Stimulated activated CD8-positive, alpha-beta memory T cell treated with anti-CD3 and anti-CD28 coated beads, Interleukin-15, amount 100 ng/mL, for 48 hours (primary cell): Measurements from ENCODE around the gene ZNF189.
"Not testable (repeated sequence)": the region's sequence is repeated elsewhere in the genome, so short reads cannot be mapped to it uniquely, and the experiment has no call there.

Source experiments
- DNase-seq, 2 donors: peaks; one replicate each; pipeline ENCODE4 v3.0.0-alpha.2; 2020; ENCODE audit warnings: low read depth in 2 of 2

ZNF189 gene

DNA sequence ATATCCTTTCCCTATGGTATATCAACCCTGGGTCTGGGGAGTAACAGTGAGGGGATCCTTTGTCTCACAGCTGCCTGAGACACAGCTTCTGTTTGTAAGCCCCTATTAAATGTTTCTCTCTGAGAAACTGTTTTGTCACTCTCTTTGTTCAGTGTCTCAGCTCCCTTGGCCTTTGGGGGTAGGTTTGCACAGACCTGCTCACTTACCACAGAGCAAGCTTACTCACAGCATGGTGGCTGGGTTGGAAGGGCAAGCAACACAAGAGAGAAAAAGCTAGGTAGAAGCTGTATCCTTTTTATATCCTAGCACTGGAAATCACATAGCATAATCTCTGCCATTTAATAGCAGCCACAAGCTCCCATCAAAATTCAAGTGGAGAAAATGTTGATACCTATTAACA is 18.4 kb upstream of the ZNF189 start:
- DNase-seq: no peak

DNA sequence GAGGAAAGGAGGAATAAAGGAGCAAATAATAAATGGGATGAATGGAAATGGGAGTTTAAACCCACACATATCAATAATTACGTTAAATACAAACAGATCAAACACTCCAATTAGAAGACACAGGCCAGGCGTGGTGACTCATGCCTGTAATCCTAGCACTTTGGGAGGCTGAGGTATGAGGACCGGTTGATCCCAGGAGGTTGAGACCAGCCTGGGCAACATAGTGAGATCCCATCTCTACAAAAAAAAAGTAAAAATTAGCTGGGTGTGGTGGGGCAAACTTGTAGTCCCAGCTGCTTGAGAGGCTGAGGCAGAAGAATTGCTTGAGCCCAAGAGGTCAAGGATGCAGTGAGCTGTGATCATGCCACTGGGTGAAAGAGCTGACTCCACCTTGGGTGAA is 17.5 kb upstream of the ZNF189 start:
- no peak for DNase-seq

DNA sequence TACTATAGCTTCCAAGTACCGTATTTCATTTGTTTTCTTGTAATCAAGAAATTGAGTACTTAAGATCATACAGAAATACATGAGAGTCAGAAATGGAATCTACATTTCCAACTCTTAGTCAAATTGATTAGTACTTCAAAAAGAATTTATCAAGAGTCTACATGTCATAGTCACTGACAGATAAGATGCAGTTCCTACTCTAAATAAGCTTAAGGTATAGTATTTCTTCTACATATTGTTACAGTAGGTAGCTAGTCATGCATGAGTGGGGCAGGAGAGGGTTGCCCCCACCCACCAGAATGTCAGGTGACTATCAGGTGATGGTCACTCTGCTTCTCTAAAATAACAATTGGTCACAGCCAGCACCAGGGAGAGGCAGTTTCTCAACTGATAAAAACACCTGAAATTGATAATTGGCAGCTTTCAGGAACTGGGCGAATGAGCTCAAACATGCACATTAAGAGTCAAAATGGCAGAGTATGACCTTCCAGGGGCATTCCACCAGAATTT is 16.8 kb upstream of the ZNF189 start:
- DNase-seq: no peak

DNA sequence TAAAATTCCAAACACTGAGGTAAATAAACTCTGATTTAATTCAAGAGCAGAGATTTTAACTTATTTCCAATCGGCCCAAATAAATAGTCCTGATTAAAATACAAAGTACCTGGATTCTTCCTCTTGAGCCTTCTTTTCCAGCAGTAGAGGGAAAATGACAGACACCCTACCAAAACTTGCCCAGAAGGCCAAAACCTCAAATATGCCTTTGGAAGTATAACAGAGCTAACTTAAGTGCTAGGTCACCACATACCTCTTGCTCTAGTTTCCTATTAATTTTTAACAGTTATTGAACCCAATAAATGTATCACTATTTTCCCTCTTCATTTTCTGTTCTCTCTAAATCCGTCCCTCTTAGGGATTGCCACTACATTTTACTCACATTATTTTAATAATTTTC is 15.3 kb upstream of the ZNF189 start:
- DNase-seq: no peak

DNA sequence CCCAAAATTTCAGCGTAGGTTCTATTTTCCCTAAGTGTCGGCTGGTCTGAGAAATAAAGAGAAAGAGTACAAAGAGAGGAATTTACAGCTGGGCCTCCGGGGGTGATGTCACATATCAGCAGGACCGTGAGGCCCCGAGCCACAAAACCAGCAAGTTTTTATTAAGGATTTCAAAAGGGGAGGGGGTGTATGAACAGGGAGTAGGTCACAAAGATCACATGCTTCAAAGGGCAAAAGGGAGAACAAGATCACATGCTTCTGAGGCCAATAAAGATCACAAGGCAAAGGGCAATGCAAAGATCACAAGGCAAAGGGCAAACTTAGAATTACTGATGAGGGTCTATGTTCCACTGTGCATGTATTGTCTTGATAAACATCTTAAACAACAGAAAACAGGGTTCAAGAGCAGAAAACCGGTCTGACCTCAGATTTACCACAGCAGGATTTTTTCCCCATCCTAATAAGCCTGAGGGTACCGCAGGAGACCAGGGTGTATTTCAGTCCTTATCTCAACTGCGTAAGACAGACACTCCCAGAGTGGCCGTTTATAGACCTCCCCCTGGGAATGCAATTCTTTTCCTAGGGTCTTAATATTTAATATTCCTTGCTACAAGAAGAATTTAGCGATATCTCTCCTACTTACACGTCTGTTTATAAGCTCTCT is 13.6 kb upstream of the ZNF189 start, which contains the start of gene BAAT:
TSS of gene BAAT (minus strand) at position 134 of the 664 bp plus-strand sequence. CDS start 13,602 bp downstream, outside the sequence.
- not testable (repeated sequence) for DNase-seq

DNA sequence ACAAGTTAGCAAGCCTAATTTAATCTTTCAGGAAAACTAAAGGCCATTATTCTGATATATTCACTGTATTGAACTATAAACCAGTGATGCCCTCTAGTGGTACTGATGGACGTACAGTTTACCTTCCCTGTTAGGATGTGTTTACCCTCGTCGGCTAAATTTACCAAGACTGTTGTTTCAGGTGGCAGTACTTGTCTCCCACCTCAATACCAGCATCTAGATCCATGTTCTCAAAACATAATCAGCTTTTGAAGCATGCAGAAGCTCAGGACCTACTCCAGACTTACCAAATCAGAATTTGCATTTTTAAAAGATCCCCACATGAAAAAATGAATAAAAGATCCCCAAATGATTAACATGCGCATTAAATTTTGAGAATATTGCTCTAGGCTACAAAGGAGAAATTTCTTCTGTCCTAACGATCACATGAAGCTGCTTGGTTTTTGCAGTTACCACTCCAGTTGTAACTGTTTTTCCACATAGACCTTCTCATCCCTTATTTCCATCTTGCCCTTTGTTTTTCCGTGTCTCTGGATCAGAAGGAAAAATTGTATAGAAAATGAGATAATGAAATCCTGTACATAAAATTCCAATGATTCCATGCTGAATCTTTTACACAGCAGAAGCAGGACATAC is 10.7 kb upstream of the ZNF189 start:
- DNase-seq: no peak

DNA sequence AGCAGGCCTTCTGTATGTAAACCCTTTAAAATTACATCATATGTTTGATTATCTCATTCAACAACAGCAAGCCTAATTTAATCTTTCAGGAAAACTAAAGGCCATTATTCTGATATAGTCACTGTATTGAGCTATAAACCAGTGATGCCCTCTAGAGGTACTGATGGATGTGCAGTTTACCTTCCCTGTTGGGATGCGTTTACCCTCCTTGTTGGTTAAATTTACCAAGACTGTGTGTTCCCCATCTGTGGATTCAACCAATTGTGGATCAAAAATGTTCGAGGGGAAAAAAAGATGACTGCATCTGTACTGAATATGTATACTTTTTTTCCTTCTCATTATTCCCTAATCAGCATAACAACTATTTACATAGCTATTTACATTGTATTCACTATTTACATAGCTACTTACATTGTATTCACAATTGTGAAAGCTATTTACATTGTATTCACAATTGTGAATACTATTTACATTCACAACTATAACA is 10.1 kb upstream of the ZNF189 start:
- no peak for DNase-seq

DNA sequence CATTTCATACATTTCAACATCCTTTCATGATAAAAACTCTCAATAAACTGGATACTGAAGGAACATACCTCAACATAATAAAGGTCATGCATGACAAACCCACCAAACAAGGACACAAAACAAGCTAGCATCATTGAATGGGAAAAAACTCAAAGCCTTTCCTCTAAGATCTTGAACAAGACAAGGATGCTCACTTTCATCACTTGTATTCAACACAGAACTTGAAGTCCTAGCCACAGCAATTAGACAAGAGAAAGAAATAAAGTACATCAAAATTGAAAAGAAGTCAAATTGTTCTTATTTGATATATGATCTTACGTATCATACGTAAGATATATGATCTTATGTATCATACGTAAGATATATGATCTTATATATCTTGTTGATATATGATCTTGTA is 5.5 kb upstream of the ZNF189 start:
- DNase-seq: no peak

DNA sequence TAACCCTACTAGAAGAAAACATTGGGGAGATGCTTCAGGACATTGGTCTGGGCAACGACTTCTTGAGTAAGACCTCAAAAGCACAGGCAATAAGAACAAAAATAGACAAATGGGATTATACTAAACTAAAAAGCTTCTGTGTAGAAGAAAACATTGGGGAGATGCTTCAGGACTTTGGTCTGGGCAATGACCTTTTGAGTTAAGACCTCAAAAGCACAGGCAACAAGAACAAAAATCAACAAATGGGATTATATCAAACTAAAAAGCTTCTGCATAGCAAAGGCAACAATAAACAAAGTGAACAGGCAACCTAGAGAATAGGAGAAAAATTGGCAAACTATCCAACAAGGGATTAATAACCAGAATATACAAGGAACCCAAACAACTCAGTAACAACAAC is 4.0 kb upstream of the ZNF189 start:
- no peak for DNase-seq

DNA sequence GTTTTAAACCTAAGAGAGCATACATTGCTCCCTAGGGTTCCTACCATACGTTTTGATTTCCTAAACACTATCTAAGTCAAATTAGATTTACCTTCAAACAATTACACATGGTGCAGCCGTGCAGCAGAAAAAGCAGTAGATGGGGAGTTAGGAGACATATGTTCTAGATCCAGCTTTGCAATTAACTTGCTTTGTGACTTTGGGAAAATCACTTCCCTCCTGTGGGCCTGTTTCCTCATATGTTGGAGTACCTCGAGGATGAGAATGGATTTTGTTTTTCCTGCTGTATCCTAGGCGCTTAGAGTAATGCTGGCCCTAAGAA is 944 bp upstream of the ZNF189 start:
- no peak for DNase-seq

DNA sequence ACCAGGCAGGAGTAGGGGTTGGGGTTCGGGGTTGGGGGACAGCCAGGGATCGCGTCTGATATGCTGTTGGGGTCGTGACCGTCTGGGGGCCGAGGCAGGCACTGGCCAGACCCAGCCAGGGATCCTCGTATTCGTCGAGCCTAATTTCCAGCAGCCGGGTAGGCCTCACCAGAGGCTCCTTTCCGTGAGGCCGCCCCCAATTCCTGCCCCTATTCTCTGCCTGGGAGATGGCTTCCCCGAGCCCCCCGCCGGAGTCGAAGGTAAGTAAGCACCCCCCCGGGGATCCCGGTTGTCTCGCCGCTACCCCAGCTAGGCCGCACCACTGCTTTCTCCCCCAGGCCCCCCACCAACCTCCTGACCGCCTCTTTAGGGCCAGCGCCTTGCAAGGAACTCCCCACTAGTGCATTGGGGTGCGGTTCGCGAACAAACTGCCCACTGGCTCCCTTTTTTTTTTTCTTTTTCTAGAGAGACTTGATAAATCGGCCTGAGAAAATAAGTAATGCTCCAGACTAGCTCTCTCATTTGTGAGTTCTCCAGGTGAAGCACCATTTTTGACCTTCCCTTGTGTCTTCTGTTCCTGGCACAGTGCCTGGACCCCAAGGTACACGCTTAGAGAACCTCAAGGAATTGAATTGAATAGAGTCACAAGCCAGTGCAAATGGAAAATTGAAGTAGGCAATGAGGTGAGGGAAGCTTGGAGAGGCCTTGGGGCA is 435 bp downstream of the ZNF189 start:
- DNase-seq: peak; percentile 3 to 4

DNA sequence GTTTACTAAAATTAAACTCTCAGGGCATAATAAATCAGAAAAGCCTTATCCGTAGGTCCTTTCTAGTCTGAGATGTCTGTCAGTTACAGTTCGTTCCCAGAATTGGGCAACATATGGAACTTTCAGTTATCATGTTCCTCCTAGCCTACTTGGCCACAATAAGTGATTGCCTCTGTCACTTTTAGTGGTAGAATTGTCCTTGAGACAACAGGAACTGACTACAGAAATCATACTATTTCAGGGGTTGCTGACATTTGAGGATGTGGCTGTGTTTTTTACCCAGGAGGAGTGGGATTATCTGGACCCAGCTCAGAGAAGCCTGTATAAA is 956 bp downstream of the ZNF189 start:
- no peak for DNase-seq

DNA sequence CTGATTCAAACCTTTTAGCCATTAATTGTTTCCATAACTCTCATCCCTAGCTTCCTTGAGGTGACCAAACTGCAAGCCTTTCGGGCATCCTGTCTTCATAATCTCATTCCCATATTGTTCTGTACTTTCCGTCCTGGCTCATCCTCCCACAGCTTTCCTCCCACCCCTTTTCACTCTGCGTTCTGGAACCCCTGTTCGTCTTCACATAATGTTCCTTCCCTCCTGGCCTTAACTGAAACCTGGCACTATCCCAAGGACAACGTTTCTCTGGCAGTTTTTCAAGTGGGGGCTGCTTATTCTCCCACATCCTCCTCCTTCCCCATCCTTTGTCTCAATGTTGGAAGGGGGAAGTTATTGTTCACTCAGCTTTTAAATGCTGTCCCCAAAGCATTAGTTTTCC is 1.5 kb downstream of the ZNF189 start:
- DNase-seq: no peak

DNA sequence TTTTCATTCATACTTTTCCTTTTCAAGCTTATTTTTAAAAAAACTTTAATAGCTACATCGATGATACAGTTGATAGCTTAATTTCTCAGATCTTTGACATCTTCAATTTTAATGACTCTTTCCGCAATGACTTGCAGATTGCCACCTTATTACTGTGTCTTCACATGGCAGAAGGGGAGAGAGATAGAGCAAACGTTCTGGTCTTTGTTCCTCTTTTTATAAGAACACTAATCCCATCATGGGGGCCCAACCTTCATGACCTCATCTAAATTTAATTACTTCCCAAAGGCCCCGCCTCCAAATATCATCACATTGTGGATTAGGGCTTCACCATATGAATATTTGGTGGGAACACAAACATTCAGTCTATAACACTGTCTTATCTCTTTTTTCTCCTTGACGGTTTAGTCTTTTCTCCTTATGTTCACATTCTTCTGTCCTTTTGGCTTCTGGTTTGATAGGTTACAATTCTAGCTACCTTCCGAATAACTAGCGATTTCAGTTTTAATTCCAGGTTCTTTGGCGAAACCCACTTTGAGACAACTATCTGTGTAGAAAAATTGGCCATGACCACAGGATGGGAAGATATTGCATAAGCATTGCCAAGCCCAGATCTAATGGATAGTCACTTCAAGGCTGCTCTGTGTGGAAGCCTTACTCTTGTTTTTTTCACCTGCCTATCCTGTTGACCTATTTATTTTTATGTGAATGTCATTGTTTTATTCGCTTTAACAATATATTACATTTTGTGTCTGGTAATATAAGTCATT is 5.0 kb downstream of the ZNF189 start:
- DNase-seq: no peak

DNA sequence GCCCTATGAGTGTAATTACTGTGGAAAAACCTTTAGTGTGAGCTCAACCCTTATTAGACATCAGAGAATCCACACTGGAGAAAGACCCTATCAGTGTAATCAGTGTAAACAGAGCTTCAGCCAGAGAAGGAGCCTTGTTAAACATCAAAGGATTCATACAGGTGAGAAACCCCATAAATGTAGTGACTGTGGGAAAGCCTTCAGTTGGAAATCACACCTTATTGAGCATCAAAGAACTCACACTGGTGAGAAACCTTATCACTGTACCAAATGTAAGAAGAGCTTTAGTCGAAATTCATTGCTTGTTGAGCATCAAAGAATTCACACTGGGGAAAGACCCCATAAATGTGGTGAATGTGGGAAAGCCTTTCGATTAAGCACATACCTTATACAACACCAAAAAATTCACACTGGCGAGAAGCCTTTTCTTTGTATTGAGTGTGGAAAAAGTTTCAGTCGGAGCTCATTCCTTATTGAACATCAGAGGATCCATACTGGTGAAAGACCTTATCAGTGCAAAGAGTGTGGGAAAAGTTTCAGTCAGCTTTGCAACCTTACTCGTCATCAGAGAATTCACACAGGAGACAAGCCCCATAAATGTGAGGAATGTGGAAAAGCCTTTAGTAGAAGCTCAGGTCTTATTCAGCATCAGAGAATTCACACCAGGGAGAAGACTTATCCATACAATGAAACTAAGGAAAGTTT is 9.9 kb downstream of the ZNF189 start:
- DNase-seq: no peak

DNA sequence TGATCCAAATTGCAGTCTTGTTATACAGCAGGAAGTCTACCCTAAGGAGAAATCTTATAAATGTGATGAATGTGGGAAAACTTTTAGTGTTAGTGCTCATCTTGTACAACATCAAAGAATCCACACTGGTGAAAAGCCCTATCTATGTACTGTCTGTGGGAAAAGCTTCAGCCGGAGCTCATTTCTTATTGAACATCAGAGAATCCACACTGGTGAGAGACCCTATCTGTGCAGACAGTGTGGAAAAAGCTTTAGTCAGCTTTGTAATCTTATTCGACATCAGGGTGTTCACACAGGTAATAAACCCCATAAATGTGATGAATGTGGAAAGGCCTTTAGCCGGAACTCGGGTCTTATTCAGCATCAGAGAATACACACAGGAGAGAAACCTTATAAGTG is 10.4 kb downstream of the ZNF189 start:
- no peak for DNase-seq

DNA sequence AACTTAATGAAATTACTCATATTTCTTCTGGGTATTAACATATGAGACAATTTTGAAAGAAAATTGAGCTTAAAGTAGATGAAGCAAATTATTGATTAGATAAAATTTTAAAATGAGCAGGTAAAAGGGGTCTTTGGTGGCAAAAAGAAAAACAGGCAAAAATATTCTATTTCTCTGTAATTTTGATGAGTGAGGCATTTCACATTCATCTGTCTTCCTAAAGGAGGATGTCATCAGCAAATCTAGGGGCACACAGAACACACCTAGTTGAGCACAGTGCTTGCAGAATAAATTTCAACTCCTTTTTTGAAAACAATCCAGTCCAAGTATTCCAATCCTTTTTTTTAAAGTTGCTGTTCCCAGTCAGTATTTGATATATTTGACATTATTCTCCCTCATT is 16.2 kb downstream of the ZNF189 start:
- no peak for DNase-seq

DNA sequence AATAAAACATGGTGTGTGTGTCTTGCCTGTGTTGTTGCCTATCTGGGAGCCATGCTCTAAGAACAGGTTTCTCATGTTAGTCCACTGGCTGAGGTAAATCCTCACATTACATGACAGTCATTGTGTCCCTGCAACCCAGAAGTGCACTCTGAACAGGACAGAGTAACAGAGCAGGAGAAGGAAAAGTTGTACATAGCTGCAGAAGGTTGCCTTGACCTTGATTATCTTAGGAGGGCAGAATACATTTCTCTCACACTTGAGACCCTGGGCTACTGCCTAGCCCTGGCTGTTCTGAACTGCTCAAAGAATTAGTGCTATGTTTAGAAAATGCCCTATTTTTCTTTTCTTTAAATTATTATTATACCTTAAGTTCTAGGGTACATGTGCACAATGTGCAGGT is 16.9 kb downstream of the ZNF189 start:
- DNase-seq: no peak

DNA sequence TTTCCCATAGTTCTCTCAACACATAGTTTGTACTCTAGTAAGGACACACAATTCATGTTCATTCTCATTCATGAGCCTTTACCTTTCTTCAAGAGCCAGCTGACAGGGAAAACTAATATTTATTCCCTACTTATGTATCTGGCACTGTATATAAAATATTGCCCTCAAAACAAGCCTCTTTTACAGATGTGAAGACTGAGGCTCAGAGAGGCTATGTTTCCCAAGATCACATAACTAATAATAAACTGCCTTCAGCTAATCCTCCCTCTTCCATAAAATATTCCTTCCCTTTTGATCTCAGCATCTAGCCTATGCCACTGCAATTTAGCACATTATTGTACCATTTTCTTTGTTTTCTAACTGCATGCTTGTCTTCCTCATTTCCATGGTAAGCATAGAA is 18.7 kb downstream of the ZNF189 start:
- no peak for DNase-seq

DNA sequence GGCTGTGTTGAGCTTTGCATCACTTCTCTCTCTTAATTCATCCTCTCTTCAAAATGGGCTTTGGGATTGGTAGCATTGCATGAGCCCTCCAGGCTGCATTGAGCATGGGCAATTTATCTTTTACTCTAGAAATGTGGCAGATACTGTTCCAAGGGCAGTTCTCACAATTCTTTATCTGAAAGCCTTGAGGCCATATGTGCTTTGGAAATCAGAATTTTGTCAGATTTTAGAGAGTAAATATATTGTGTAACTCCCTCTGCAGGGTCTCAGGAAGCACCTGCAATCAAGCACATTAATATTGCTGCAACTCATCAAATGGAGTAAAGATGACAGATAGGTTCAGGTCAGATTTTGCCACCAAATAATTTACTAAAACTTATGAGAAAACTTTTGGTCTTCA is 19.3 kb downstream of the ZNF189 start:
- no peak for DNase-seq

DNA sequence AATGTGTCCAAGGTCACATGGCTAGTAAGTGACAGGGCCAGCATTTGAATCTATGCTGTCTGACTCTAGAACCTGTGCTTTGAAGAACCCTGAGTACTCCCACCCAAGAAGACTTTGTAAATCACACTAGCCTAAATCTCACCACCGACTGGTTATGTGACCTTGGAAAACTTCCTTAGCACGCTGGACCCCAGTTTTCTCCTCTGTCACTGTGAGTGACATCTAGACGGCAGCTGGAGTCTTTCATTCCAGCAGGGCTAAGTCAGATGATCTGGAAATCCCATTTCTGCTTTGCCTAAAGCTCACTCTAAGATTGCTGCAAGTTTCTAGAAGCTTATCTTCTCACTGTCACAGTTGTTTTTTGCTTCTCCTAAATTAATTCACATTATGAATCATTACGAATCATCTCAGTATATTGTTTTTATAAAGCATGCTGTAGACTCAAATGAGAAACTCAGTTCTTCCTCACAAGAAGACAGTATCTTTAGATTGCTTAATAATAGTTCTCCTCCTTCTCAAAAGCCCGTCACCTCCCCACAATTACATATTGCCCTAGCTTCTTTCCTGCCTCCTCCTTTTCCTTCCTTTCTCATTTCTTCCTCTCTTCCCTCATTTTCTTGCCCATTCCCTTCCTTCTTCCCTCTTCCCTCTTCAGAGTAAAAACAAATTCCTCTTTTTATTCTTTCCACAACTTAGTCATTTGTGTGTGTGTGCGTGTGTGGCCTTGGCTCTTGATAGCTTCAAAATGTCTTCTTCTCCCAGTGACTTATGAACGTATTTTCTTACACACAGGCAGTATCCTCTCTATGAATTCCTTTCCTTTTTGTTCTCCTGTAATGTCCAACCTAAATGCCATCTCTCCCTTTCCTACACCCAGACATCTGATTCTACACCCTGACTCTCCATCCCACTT is 20.1 kb downstream of the ZNF189 start:
- DNase-seq: no peak
